ENCODE measurements around the gene CPNE6.

CPNE6 gene

GRCh38 chr14:24087004-24087403, 15.6 kb downstream of the CPNE6 start:
- H3K27ac ChIP-seq (ENCODE audit: low read depth, low read length): no peak overlapping the region
- no peak overlapping the region for H2AFZ ChIP-seq (ENCODE audit: low read depth, low read length, severe bottlenecking)
- no peaks in the 10 kb centered on the region for H3K9me3 ChIP-seq (ENCODE audit: insufficient read depth, low read length)
- no peaks in the 10 kb centered on the region for H3K79me2 ChIP-seq (ENCODE audit: insufficient read depth, low read length)
- no peak overlapping the region for H3K4me3 ChIP-seq (ENCODE audit: insufficient read depth, low read length, poor library complexity, severe bottlenecking)
- H3K9me2 ChIP-seq (replicated peaks; ENCODE audit: insufficient read depth, low read length): no peaks in the 10 kb centered on the region
- no peak overlapping the region for H3K4me2 ChIP-seq (ENCODE audit: low read depth, low read length, poor library complexity, severe bottlenecking)
- no peak for TF ChIP-seq EZH2phosphoT487 (conservative IDR thresholded peaks at IDR 0.05; ENCODE audit: low read length)
- no peak for TF ChIP-seq CTCF (IDR thresholded peaks at IDR 0.05; ENCODE audit: insufficient read depth, low read length, poor library complexity, severe bottlenecking)
- H3K36me3 ChIP-seq (ENCODE audit: low read length): no peaks in the 10 kb centered on the region
- H3K9ac ChIP-seq (ENCODE audit: low read length): no peak overlapping the region
- H3F3A ChIP-seq (ENCODE audit: insufficient read depth): 0 out of 2 replicates have a peak, but pooled peaks cover 2% of the 10 kb centered on the region
- no peaks in the 10 kb centered on the region for H4K20me1 ChIP-seq (ENCODE audit: low read depth, low read length)
- no peaks in the 10 kb centered on the region for H3K27me3 ChIP-seq (ENCODE audit: low read length)

- TF ChIP-seq CTCF (IDR thresholded peaks at IDR 0.05; ENCODE audit: insufficient read depth, low read length, poor library complexity, severe bottlenecking): no peak
- no peak for TF ChIP-seq EZH2phosphoT487 (conservative IDR thresholded peaks at IDR 0.05; ENCODE audit: low read length)
- Histone ChIP-seq H3F3A (ENCODE audit: insufficient read depth) (peaks cover 3% of the 10 kb centered on the region; the same call in 1 of the 2 replicates), H3K9ac (ENCODE audit: low read length) (no peak overlapping the region), H3K9me3 (ENCODE audit: insufficient read depth, low read length) (no peaks in the 10 kb centered on the region), H3K27me3 (ENCODE audit: low read length) (no peaks in the 10 kb centered on the region), H2AFZ (ENCODE audit: low read depth, low read length, severe bottlenecking) (no peak overlapping the region), H3K27ac (ENCODE audit: low read depth, low read length) (no peak overlapping the region), H3K9me2 (replicated peaks; ENCODE audit: insufficient read depth, low read length) (no peaks in the 10 kb centered on the region), H3K4me2 (ENCODE audit: low read depth, low read length, poor library complexity, severe bottlenecking) (no peak overlapping the region), H3K79me2 (ENCODE audit: insufficient read depth, low read length) (no peaks in the 10 kb centered on the region), H3K4me3 (ENCODE audit: insufficient read depth, low read length, poor library complexity, severe bottlenecking) (no peak overlapping the region), H4K20me1 (ENCODE audit: low read depth, low read length) (no peaks in the 10 kb centered on the region), H3K36me3 (ENCODE audit: low read length) (no peaks in the 10 kb centered on the region)
Measured at GRCh38 chr14:24088095-24088494, 16.7 kb downstream of the CPNE6 start.

GRCh38 chr14:24089890-24090289, 18.5 kb downstream of the CPNE6 start:
- Histone ChIP-seq H3K27me3 (ENCODE audit: low read length) (no peaks in the 10 kb centered on the region), H3F3A (ENCODE audit: insufficient read depth) (peaks cover 9% of the 10 kb centered on the region), H4K20me1 (ENCODE audit: low read depth, low read length) (no peaks in the 10 kb centered on the region), H3K9me2 (replicated peaks; ENCODE audit: insufficient read depth, low read length) (no peaks in the 10 kb centered on the region), H3K79me2 (ENCODE audit: insufficient read depth, low read length) (peaks cover 4% of the 10 kb centered on the region; the same call in 1 of the 2 replicates), H3K4me2 (ENCODE audit: low read depth, low read length, poor library complexity, severe bottlenecking) (no peak overlapping the region), H3K4me3 (ENCODE audit: insufficient read depth, low read length, poor library complexity, severe bottlenecking) (no peak overlapping the region), H3K9me3 (ENCODE audit: insufficient read depth, low read length) (no peaks in the 10 kb centered on the region), H3K27ac (ENCODE audit: low read depth, low read length) (no peak overlapping the region), H2AFZ (ENCODE audit: low read depth, low read length, severe bottlenecking) (no peak overlapping the region), H3K9ac (ENCODE audit: low read length) (no peak overlapping the region), H3K36me3 (ENCODE audit: low read length) (no peaks in the 10 kb centered on the region)
- TF ChIP-seq CTCF (IDR thresholded peaks at IDR 0.05; ENCODE audit: insufficient read depth, low read length, poor library complexity, severe bottlenecking): no peak
- no peak for TF ChIP-seq EZH2phosphoT487 (conservative IDR thresholded peaks at IDR 0.05; ENCODE audit: low read length)
